NCI-H2029 (cell line): ENCODE results near the gene NPDC1.
A peak's percentile ranks its signal among the peaks of the same experiment; 100 is the strongest.
"Not testable (repeated sequence)": the region's sequence is repeated elsewhere in the genome, so short reads cannot be mapped to it uniquely, and the experiment has no call there.

Experiments used
- DNase-seq: peaks from one replicate; lab custom pipeline; 2025; lab: John Stamatoyannopoulos, UW

NPDC1 gene

DNA sequence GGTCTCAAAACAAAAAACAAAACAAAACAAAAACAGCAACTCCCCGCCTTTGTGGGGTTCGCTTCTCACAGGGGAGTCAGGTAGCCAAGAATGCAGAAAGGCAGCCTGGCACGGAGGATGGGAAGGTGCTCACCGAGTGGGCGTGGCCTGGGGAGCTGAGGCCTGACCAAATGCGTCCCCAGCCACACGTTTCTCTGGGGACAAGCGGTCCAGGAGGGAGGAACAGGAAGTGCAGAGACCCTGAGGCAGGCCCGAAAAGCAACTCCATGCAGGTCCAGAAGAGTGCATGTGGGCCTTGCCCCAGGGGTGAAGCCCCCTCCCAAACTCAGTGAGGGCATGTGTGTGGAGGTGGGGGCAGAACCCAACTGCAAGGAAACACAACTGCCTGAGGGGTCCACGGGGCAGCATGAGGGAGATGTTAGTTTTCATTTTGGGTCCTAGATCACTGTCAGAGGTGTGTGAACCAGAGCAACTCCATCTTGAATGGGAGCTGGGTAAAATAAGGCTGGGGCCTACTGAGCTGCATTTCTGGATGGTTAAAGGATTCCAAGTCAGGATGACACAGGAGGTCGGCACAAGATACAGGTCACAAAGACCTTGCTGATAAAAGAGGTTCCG, 28.8 kb upstream of the NPDC1 start:
- no peak for DNase-seq

DNA sequence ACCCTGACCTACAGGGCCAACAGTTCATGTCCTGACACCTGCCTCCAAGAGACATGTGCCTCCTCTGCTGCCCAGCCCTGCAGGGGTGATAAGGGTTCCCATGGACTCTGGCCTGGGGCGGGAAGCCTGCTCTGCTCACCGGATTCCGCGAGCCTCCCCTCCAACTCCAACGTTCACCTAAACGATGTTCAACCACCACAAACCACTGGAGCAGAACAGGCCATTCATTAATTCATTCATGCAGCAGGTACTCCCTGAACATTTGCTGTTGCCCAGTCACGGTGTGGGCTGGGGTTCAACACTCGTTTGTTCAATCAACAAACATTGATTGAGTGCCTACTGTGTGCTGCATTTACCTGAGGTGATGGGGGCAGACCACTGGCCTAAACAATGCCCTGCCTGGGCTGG, 28.0 kb upstream of the NPDC1 start:
- DNase-seq, result no peak

DNA sequence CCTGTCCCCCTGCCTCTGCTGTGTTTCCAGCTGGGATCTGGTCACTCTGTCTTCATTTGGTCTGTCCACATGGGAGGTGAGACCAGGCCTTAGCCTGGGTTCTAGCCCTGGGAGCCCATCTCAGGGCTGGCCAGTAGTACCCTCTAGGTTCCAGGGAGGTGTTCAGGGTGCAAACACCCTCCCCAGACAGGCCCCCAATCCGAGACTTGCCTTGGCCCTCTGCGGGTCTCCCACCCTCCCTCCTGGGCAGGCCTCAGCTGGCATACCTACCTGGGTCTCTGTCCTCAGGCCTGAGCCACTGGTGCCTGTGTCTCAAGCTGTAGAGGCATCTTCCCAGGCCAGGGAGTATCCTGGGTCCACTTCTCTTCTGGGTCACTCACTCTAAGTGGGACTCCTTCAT, 25.3 kb upstream of the NPDC1 start:
- DNase-seq, result no peak

DNA sequence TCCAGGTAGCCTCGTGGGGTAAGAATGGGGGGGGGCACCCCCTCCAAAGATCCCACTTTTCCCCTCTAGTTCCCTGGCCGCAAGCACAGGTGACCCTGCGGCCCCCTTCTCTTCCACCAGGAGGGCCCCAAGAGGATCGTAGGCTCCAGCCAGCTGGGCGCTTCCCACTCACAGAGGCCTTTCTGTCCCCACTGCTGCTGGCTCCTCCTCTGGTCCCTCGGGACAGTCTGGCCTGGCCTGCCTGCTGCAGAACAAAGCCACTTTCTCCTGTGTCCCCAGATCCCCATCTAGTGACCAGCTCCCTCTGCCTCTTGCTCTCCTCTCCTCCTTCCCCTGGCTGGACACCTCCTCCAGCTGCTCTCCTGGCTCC, 24.9 kb upstream of the NPDC1 start:
- DNase-seq, result no peak

DNA sequence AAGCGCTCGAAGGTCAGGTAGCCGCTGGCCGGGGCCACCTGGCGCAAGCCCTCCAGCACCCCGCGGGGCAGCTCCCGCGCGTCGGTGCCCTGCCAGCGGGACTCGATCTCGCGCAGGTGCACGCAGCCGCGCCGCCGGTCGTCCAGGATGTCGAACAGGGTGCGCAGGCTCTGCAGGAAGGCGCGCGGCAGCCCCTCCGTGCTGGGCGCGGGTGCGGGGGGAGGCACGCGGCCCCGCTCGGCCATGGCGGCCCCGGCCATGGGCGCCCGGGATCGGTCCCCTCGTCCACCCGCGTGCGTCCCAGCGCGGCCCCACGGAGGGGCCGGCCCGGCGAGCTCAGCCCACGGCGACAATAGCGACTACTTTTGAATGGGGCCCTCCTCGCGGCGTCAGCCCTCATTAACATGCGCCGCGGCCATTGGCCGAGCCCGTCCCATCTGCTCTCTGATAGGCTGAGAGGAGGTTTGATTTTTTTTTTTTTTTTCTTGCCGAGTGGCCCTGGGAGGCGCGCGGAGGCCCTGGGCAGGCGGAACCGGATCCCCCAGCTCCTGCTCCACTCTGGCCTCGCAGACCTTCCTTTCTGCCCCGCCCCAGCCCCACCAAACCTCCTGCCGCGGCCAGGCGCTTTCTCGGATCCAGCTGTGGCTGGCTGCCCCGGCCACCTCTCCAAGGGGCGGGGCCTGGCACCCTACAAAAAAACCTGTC, 24.4 kb upstream of the NPDC1 start, which contains the start of gene SAPCD2:
TSS of gene SAPCD2 (minus strand) at position 357 of the 705 bp plus-strand sequence. CDS start at position 260, 97 bp downstream.
- peak; percentile 95 for DNase-seq

DNA sequence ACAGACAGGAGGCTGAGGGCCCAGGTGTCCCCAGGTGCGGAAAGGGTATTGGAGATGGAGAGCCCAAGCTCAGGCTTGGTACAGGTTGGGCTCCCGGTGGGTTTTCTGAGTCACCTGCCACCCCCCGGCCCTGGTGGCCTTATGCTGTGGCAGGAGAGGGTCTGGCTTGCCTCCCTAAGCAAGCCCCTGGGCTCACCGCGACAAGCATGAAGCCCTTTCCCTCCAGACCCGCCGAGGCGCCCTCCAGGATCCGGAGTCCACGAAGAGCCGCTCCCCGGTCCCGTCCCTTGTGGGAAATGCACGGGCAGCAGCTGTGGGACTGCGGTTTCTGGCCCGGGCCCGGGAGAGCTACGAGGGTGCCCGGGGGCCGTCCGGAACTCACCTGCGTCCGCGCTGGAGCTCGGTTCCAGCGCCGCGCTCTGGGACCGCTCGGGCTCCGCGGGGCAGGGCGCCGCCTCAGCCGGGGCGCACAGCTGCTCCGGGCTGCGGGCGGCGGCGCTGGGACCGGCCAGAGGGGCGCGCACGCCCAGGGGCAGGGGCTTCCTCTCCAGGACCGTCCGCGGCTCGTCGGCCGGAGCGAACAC, 23.6 kb upstream of the NPDC1 start:
- DNase-seq, result no peak

DNA sequence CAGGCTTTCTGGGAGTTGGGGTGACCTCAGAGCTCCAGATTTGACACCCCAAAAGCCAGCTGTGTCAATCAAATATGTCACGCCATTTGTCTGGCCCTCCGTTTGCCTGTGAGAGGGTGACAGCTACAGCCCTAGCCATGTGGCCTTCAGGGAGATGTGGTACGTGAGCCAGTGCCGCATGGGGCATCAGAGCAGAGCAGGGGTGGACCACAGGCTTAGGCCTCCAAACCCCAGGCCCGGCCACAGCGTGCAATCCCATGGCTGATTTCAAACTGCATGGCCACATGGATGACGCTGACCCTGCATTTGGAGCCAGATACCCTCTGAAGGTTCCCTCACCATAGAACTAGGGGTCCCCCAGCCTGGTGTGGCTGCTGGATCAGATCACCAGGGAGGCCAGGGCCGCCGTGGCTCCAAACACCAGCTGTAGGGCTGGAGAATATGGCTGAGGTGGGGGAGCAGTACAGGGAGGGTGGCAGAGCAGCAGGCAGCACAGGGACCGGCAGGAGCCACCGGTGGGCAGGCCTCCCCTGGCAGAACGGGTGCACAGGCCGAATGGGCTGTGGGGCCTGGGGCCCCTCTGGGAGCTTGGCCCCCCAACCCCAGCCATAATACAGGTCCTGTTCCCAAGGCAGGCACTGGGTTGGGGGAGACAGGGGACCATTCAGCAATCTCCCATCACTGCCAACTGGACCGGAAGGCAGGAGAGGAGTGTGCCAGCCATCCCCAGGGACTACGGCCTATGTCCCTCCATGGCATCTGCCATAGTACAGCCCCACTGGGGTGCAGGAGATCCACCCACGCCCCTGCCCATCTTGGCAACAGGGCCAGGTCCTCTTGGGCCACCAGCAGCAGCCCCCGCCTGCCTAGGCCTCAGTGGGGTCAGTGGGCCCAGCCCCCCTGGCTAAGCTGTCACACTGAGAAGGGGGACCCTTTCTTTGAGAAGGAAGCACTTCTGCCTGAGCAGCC, 22.8 kb upstream of the NPDC1 start:
- no peak for DNase-seq

DNA sequence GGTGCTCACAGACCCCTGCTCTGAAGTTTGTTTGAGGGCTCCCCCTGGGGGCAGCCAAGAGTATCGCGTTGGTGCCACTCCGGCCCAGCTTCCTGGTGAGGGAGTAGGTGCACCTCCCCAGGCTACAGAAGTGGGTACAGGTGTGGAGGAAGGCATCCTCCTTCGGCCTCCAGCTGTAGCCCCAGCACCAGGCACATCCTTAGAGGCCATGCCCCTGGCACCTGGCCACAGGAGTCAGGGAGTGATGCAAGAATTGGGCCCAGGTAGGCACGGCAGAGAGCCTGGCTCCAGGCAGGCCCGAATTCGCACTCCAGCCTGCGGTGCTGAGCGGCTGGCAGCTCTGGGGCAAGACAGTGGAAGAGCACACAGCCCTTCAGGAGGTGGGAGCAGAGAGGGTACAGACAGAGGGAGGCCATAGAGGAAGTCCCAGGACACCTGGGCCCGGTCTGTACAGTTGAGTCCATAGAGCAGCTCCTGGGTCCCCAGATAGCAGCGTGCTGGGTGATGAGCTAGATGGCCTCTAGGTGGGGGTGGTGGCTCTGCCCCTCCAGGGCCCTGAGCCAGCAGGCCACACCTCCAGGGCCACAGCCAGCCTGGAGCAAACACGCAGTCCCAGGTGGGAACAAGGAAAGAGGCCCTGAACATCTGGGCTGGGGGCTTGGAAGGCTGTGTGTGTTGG, 22.0 kb upstream of the NPDC1 start:
- DNase-seq, result peak; percentile 84

DNA sequence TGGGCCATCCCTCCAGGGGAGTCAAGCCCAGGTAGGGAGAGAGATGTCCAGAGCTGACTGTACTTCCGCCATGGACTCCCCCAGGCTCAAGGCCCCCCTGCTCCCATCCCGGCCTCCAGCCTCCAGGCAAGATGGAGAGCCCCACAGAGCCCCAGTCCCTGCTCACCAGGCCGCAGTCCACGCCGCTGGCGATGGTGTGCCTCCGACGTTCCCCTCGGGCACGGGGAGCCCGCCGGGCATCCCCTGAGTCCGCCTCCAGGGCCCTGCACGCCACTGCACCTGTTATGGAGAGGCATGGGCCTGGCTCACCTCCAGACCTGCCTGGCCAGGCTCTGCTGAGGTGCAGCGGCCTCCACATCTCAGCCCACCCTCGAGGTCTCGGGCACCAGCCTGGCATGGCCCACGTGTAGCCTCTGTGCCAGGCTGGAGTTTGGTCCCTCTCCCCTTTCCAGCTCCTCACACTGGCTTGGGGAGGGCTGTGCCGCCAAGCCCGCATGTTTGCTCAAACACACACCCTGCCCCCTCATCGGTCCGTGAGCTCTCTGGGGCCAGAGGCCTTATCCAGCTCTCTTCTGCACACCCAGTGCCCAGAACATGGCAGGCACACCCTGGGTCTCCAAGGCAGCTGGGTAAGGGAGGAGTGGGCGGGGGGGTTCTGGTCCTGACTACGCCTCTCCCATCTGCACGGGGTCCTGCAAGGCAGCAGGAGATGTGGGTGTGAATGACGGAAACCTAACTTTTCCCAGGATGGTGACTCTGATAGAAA, 20.3 kb upstream of the NPDC1 start:
- no peak for DNase-seq

DNA sequence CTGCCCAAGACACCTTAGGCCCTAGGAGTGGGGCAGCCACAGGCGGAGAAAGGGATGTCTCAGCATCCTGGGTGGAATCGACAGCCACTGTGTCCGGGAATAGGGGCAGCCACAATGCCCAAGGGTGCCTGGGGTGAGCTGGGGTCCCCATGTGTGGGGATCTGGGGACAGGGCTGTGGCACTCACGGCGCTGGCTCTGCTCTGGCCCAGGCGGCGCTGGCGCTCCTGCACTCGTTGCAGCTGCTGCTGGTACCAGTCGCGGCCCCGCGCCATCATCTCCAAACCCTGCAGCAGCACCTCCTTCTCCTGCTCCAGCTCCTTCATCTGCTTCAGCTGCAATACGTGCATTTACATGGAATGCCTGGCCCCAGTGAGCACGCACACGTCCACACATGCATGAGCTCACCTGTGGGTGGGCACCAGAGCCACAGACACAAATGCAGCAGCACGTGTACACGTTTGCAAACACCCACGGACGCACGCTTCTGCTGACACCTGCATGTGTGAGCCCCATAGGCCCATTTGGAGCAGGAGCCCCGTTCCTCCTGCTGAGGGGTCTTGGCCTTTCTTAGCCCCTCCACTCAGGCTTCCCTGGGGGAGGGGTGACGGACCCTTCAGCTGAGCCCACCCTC, 19.5 kb upstream of the NPDC1 start:
- DNase-seq, result no peak

DNA sequence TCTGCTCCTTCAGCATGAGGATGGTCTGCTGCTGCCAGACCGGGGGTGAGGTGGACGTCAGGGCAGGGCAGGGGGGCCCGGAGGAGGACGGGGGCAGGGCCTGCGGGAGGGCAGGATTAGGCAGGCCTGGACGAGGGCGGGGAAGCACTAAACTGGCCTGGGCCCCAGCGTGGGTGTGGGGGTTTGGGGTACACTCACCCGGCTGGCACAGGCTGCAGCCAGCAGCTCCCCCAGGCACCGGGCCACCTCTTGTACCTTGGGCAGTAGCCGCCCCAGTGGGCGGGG, 18.8 kb upstream of the NPDC1 start:
- DNase-seq, result no peak

DNA sequence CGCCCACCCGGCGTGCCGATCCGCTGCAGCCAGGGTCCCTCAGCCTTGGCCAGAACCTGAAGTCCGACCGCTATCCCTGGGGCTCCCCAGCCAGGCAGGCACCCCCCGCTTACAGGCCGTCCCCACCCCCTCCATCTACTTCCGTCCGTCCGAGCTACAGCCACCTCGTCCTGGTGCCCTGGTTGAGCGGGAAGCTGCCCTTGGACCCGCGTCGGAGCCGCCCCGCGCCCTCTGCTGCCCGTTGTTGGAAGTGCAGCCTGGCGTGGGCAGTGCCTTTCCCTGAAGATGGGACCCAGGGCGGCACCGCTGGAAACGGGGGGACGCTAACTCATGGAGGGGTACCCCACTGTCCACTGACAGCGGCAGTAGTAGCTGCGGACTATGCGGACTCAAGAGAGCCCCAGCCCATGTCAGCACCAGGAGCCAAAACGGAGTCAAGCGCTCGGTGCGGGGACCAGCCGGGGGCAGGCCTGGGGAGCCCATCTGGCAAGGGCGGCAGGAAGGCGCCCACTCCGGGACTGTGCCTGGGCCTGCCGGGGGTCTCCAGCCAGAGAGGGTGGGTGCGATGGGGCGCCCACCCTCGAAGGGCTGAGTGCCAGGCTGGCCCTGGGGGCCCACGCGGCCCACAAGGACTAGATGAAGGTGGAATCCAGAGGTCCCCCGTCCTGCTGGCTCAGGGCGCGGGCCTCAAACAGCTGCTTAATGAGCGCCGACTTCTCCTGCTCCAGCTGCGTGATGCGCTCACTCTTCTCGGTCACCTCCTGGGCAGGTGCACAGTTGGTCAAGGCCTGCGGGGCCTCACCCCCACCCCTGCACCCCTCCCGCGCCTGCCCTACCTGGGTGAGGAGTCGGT, 18.3 kb upstream of the NPDC1 start:
- peak; percentile 19 for DNase-seq

DNA sequence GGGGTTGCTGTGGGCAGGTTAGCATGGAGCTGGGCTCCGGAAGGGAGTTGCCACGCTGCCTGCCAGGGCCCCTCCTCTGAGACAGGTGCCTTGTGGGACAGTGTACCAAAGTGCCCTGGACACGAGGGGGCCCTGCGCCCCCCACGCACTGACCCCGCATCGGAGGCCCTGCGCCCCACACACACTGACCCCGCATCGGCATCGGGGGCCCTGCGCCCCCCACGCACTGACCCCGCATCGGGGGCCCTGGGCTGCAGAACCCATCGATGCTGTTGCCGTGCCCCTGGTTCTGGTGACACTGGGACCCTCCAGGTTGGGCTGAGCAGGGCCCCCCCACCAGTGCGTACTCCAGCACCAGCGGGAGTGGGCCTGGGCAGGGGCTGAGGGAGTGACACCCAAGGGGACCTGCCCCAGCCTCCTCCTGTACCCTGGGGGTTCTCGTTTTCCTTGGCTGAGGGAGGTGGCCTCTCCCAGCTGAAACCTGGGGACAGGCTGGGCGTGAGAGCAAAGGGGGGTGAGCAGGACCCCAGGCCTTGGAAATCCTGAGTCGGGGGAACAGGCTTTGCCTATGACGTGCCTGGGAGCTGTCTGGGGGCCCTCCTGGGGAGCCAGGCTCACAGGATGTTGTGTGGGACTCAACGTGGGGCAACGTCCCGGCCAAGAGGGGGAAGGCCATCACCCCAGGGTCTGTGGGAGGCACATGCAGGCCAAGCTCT, 17.5 kb upstream of the NPDC1 start:
- no peak for DNase-seq

DNA sequence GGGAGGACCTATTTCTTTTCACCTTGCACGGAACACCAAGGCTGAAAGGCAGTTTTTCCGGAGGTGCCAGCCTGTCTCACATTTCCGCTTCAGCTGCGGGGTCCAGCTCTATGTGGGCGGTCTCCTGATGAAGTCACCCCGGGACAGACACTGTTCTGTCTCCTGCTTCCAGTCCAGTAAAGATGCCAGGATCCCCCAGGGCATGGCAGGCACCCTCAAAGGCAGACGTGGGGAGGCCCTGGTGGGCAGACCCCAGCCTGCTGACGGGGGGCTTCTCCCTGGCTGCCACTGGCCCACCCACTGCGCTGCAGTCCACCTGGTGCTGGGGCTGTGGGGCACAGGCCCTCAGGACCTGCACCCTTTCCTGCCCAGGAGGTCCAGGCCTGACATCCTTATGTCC, 16.8 kb upstream of the NPDC1 start:
- DNase-seq, result not testable (repeated sequence)

DNA sequence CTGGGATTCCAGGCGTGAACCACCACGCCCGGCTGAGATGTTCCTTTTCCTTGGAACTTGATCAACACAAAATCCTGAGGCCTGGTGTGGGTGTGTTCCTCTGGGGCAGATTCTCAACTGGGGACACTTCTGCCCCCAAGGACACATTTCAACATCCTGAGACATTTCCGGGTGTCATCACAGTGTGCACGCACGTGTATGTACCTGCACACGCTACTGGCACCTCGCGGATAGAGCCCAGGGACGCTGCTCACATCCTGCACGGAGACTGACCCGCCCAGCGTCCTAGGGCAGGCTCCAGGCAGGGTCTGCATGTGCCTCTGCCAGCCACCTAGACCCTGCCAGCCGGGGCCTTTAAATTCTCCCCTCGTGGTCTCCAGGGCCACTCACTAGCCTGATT, 16.4 kb upstream of the NPDC1 start:
- DNase-seq, result no peak

DNA sequence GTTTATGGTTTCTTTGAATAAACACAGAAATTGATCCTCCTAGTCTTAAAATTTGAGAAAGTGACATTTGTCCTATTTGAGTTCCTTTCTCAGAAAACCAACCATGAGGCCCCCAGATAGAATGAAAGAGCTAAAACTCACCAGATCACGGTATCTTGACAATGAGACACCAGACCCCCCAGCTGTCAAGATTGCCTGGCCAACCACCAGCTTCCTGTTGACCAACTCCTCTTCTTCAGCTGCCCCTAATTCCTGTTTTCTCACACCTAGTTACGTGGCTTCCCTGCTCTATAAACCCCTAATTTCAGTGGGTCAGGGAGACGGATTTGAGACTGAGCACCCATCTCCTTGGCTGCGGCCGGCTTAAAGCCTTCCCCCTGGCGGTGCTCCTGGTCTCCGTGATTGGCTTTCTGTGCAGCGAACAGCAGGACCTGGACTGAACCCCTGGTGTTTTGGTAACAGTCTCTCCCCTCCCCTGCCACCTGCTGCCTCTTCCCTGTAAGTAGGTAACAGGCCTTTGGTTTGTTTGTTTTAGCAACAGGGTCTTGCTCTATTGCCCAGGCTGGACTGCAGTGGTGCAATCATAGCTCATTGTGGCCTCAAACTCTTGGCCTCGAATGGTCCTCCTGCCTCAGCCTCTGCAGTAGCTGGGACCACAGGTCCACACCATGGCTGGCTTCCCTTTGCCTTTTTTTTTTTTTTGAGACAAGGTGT, 12.7 kb upstream of the NPDC1 start:
- peak; percentile 16 for DNase-seq

DNA sequence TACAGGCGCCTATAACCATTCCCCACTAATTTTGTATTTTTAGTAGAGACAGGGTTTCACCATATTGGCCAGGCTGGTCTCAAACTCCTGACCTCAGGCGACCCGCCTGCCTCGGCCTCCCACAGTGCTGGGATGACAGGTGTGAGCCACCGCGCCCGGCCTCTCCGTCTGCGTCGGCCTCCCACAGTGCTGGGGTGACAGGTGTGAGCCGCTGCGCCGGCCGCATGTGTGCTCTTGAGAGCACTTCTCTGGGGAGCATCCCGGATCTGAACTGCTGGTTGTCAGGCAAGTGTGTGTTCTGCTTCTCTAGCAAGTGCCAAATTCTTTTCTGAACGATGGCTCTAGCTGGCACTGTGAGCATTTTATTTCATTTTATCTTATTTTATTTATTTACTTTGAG, 11.6 kb upstream of the NPDC1 start:
- peak; percentile 31 for DNase-seq

DNA sequence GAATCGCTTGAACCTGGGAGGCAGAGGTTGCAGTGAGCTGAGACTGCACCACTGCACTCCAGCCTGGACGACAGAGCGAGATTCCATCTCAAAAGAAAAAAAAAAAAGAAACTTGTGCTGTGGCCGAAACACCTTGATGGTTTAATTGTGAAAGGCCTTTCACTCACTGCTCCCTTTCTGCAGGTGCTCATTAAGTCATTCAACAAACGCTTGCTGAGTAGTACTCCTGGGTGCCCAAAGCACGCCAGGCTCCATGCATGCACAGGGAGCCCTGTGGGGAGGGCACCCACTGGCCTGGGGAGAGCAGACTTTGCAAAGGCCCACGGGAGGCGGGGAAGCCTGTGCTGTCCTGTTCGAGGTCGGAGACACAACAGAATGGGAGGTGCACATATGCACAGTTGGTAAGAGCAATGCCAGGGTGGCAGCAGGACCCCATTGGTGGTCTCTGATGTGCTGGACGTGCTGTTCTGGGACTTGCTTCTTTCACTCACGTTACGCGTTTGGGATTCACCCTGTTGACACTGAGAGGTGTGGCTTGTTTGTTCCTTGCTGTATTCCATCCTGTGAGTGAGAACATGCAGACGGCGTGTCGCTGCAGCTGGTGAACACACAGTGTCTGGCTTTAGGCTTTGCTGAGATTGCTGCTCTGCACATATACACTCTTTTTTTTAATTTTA, 10.9 kb upstream of the NPDC1 start:
- peak; percentile 13 for DNase-seq
